OCI-LY1 (cell line): Measurements from ENCODE around the gene WWOX.

Experiments
- EZH2 ChIP-seq: fragments of 200-600 bp; sonication (generic), shearing (Covaris generic); IDR thresholded peaks from 2 replicates; pipeline ENCODE4 v1.8.0; 2017; ENCODE audit warnings: borderline replicate concordance, mixed run types, mild to moderate bottlenecking, antibody characterized with exemption, low read length, moderate library complexity, mixed read lengths
- TF ChIP-seq, protein P1 (sequence below): fragments of 200-600 bp; sonication (generic), shearing (Covaris generic); IDR thresholded peaks from 2 replicates; pipeline ENCODE4 v1.5.1; 2017; ENCODE audit warnings: mild to moderate bottlenecking, antibody characterized with exemption, low read length, moderate library complexity, mixed read lengths

DNA sequence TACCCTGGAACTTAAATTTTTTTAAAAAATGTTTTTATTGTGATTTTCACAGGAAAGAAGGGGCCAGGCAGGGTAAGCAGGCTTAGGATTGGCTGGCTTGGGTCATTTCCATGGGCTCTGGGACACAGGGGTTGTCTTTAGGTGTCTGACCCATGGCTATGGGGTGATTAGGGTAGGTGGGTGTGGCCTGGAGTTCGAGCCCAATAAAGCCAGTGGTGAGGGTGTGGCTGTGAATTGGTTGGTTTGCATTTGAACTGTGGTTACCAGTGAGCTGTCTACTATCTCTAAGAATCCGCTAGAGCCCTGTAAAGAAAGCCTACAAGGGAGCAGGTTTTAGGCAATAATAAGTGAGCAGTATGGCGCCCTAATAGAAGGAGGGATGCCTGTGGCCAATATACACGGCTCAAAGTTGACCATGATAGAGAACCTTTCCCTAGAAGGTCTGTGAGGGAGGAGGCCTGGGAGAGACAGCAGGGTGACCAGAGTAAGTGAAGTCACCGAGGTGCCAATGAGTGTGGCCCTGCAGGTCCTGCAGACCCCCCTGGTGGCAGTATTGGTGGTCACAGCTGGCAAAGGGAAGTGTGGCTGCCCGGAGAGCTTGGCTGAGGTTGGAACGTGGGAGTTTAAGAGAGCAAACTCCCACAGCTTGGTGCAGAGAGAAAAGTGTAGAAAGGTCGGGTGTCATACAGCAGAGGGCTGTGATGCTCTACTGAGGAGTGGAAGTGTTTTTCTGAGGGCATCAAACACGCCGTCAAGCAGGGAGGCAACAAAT lies 454.0 kb downstream of the WWOX start:
- TF ChIP-seq, protein P1, sequence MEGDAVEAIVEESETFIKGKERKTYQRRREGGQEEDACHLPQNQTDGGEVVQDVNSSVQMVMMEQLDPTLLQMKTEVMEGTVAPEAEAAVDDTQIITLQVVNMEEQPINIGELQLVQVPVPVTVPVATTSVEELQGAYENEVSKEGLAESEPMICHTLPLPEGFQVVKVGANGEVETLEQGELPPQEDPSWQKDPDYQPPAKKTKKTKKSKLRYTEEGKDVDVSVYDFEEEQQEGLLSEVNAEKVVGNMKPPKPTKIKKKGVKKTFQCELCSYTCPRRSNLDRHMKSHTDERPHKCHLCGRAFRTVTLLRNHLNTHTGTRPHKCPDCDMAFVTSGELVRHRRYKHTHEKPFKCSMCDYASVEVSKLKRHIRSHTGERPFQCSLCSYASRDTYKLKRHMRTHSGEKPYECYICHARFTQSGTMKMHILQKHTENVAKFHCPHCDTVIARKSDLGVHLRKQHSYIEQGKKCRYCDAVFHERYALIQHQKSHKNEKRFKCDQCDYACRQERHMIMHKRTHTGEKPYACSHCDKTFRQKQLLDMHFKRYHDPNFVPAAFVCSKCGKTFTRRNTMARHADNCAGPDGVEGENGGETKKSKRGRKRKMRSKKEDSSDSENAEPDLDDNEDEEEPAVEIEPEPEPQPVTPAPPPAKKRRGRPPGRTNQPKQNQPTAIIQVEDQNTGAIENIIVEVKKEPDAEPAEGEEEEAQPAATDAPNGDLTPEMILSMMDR, result no peak
- no peak for TF ChIP-seq EZH2
